PFSK-1 (cell line): Measurements from ENCODE around the gene RPS5.

ENCODE experiments used
- FOXP2 ChIP-seq: optimal IDR thresholded peaks from 2 replicates; pipeline ENCODE3; 2011; ENCODE audit warnings: borderline replicate concordance, control low read depth, inconsistent platforms; ENCODE audit not compliant: insufficient read depth; ENCODE audit errors: extremely low read length, extremely low read depth
- POLR2AphosphoS5 ChIP-seq: IDR thresholded peaks from 2 replicates; pipeline ENCODE4 v1.6.1; 2012; ENCODE audit warnings: low read depth, mild to moderate bottlenecking, control low read depth, low read length, moderate library complexity
- SIN3A ChIP-seq: IDR thresholded peaks from 2 replicates; pipeline ENCODE4 v1.6.1; 2012; ENCODE audit warnings: mild to moderate bottlenecking, low read length, moderate library complexity, borderline replicate concordance; ENCODE audit not compliant: insufficient read depth
- TAF1 ChIP-seq: IDR thresholded peaks from 2 replicates; pipeline ENCODE4 v1.6.1; 2012; ENCODE audit warnings: low read length, control low read depth, borderline replicate concordance; ENCODE audit not compliant: insufficient read depth
- TF ChIP-seq, protein P1 (sequence below), 2 experiments: IDR thresholded peaks; 2 replicates each; pipeline versions ENCODE4 v1.6.1 to v1.8.0; 2011 to 2012; ENCODE audit warnings: low read depth in 2 of 2, low read length in 2 of 2, control low read depth in 1 of 2, inconsistent platforms in 1 of 2, mild to moderate bottlenecking in 1 of 2, moderate library complexity in 1 of 2; ENCODE audit not compliant: insufficient read depth in 1 of 2

Gene RPS5

GRCh38 chr19:58395979-58396627 lies 9.0 kb downstream of the RPS5 start:
- TF ChIP-seq TAF1 (no peak), POLR2AphosphoS5 (no peak; the same call in 1 of the 2 replicates), SIN3A (no peak), FOXP2 (no peak)
- TF ChIP-seq, protein P1, sequence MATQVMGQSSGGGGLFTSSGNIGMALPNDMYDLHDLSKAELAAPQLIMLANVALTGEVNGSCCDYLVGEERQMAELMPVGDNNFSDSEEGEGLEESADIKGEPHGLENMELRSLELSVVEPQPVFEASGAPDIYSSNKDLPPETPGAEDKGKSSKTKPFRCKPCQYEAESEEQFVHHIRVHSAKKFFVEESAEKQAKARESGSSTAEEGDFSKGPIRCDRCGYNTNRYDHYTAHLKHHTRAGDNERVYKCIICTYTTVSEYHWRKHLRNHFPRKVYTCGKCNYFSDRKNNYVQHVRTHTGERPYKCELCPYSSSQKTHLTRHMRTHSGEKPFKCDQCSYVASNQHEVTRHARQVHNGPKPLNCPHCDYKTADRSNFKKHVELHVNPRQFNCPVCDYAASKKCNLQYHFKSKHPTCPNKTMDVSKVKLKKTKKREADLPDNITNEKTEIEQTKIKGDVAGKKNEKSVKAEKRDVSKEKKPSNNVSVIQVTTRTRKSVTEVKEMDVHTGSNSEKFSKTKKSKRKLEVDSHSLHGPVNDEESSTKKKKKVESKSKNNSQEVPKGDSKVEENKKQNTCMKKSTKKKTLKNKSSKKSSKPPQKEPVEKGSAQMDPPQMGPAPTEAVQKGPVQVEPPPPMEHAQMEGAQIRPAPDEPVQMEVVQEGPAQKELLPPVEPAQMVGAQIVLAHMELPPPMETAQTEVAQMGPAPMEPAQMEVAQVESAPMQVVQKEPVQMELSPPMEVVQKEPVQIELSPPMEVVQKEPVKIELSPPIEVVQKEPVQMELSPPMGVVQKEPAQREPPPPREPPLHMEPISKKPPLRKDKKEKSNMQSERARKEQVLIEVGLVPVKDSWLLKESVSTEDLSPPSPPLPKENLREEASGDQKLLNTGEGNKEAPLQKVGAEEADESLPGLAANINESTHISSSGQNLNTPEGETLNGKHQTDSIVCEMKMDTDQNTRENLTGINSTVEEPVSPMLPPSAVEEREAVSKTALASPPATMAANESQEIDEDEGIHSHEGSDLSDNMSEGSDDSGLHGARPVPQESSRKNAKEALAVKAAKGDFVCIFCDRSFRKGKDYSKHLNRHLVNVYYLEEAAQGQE (IDR thresholded peaks at IDR 0.05; ENCODE audit: insufficient read depth in 1 of 2, low read depth in 2 of 2, low read length in 2 of 2) = no peak

GRCh38 chr19:58396691-58397532 lies 9.8 kb downstream of the RPS5 start:
- TF ChIP-seq SIN3A (no peak), TAF1 (no peak), POLR2AphosphoS5 (0 out of 2 replicates have a peak, but pooled peaks have one; percentile 29), FOXP2 (no peak)
- TF ChIP-seq, protein P1 (IDR thresholded peaks at IDR 0.05; ENCODE audit: insufficient read depth in 1 of 2, low read depth in 2 of 2, low read length in 2 of 2) = no peak

GRCh38 chr19:58397533-58398037 lies 10.5 kb downstream of the RPS5 start:
- TF ChIP-seq SIN3A (no peak), TAF1 (no peak), POLR2AphosphoS5 (no peak), FOXP2 (no peak)
- TF ChIP-seq, protein P1 (IDR thresholded peaks at IDR 0.05; ENCODE audit: insufficient read depth in 1 of 2, low read depth in 2 of 2, low read length in 2 of 2) = no peak

DNA sequence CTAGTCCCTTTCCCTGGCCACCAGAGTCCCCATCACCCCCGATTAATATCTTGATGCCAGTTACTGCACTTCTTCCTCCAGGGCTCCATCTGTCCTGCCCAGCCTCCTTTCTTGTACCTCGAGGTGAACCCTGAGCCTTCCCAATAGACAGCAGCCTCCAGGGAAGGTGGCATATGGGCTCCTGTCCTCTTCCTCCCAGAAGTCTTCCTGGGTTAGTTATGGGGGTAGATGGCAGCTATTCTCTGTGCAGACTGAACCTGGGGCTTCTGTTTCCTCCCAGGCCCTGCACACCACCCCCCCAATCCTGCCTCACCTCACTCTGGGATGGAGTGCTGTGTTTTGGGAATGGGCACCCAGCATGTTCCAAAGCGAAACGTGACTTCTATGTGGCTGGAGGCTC lies 11.0 kb downstream of the RPS5 start:
- no peak for TF ChIP-seq POLR2AphosphoS5
- no peak for TF ChIP-seq TAF1
- TF ChIP-seq FOXP2 = no peak
- no peak for TF ChIP-seq SIN3A
- TF ChIP-seq, protein P1 (IDR thresholded peaks at IDR 0.05; ENCODE audit: insufficient read depth in 1 of 2, low read depth in 2 of 2, low read length in 2 of 2) = no peak
